HG03354 (cell line): ENCODE measurements around the gene MRPL46.
"Not testable (repeated sequence)": the region's sequence is repeated elsewhere in the genome, so short reads cannot be mapped to it uniquely, and the experiment has no call there.

Source experiments
- ATAC-seq: cut with Tn5 transposase; IDR thresholded peaks from one replicate; pipeline ENCODE4 v1.9.1; 2021; ENCODE audit warnings: mild to moderate bottlenecking; ENCODE audit not compliant: unreplicated experiment, poor library complexity, severe bottlenecking

Gene MRPL46

GRCh38 chr15:88449581-88449980, 17.6 kb downstream of the MRPL46 start:
- no peak for ATAC-seq

GRCh38 chr15:88448991-88449461, 18.2 kb downstream of the MRPL46 start:
- no peak for ATAC-seq

- no peak for ATAC-seq
Measured at GRCh38 chr15:88447741-88448140, 19.4 kb downstream of the MRPL46 start.

- ATAC-seq, result no peak
Measured at GRCh38 chr15:88447206-88447605, 20.0 kb downstream of the MRPL46 start.

- ATAC-seq, result no peak
Measured at GRCh38 chr15:88441076-88441730, 26.0 kb downstream of the MRPL46 start.

- no peak for ATAC-seq
Measured at GRCh38 chr15:88440021-88440420, 27.2 kb downstream of the MRPL46 start.

GRCh38 chr15:88438181-88438580, 29.0 kb downstream of the MRPL46 start:
- no peak for ATAC-seq

GRCh38 chr15:88434106-88434505, 33.1 kb downstream of the MRPL46 start:
- not testable (repeated sequence) for ATAC-seq

- ATAC-seq, result no peak
Measured at GRCh38 chr15:88433046-88433685, 34.0 kb downstream of the MRPL46 start.

GRCh38 chr15:88431441-88431840, 35.7 kb downstream of the MRPL46 start:
- no peak for ATAC-seq

- no peak for ATAC-seq
Measured at GRCh38 chr15:88430051-88430450, 37.1 kb downstream of the MRPL46 start.

- ATAC-seq, result no peak
Measured at GRCh38 chr15:88428805-88429605, 38.2 kb downstream of the MRPL46 start.

GRCh38 chr15:88428053-88428452, 39.1 kb downstream of the MRPL46 start:
- ATAC-seq, result no peak

GRCh38 chr15:88426304-88426703, 40.9 kb downstream of the MRPL46 start:
- ATAC-seq, result no peak

- ATAC-seq, result no peak
Measured at GRCh38 chr15:88423331-88423730, 43.9 kb downstream of the MRPL46 start.

- ATAC-seq, result no peak
Measured at GRCh38 chr15:88419830-88420229, 47.4 kb downstream of the MRPL46 start.
